Stimulated activated CD4-positive, alpha-beta T cell treated with anti-CD3 and anti-CD28 coated beads, Interleukin-1b, Interleukin-23, amount 100 ng/mL, for 48 hours (primary cell): ENCODE results near the gene RGMB.
A peak's percentile ranks its signal among the peaks of the same experiment; 100 is the strongest.
"Not testable (repeated sequence)": the region's sequence is repeated elsewhere in the genome, so short reads cannot be mapped to it uniquely, and the experiment has no call there.

ENCODE experiments used
- DNase-seq: peaks from one replicate; pipeline ENCODE4 v3.0.0-alpha.2; 2020

RGMB gene, protein sequence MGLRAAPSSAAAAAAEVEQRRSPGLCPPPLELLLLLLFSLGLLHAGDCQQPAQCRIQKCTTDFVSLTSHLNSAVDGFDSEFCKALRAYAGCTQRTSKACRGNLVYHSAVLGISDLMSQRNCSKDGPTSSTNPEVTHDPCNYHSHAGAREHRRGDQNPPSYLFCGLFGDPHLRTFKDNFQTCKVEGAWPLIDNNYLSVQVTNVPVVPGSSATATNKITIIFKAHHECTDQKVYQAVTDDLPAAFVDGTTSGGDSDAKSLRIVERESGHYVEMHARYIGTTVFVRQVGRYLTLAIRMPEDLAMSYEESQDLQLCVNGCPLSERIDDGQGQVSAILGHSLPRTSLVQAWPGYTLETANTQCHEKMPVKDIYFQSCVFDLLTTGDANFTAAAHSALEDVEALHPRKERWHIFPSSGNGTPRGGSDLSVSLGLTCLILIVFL

DNA sequence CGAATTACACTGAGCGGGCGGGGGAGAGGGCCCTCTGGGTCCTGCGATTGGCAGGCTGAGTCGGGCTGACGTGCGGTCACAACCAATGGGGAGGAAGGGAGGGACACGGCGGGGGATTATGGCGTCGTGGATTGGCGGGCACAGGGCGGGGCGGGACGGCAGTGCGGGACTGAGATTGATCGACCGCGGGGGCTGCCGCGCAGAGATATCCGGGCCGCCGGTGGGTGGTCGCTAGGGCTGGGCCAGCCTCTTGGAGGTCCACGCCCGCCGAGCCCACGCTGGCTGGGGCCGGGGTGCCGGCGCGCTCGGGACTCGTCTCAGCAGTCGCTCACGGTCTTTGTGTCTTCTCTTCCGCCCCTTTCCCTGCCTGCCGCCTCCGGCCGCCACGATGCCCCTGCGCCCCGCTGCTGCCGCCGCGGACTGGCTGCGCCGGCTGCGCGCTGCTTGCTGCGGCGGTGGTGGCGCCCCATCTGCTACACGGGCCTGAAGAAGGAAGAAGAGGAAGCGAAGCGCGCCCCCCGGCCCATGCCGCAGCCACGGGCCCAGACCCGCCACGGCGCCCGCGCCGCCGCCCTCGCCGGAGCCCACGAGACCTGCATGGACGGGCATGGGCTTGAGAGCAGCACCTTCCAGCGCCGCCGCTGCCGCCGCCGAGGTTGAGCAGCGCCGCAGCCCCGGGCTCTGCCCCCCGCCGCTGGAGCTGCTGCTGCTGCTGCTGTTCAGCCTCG, at the start of gene RGMB:
RGMB (plus strand) TSS at position 200 of the 728 bp plus-strand sequence; CDS start at position 608, 408 bp downstream.
- DNase-seq: peak; percentile 93

- no peak for DNase-seq
These were observed 47.2 kb upstream of the RGMB start for GRCh38 chr5:98726258-98726657.

DNA sequence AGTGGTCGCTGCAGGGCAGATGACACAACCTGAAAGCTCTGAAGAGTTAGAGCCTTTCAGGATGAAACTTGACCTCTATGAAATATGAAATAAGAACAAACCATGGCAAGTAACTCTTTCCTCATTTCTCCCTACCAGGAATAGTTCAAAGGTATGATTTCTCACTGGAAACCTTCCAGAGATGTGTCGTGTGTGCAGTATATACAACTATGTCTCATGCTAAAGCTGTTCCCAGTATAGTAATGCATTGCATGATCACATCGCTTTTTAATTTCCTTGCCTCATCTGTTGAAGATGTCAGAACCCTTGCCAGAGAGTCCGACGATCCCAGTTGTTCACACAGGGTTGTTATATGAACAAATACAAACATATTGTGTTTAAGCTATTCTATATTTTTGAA, 45.8 kb upstream of the RGMB start:
- no peak for DNase-seq

DNA sequence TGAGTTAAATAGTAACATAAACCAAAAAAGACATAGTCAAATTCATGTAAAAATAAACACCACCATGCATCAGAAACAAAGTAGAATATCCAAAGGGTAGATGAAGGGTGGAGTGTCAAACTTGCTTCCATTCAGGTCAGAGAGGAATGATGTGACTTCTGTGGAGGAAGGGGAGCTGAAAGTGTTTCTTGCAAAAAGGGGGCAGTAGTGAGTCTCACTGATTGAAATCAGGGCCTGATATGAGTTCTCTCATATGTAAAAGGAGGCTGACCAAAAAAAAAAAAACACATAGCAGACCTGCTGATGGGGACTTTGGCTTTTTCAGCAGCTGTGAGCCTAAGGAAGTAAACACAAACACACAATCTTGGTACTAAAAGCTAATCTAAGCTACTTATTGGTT, 38.8 kb upstream of the RGMB start:
- DNase-seq: no peak

- DNase-seq: no peak
These were observed 37.5 kb upstream of the RGMB start for GRCh38 chr5:98735806-98736507.

- no peak for DNase-seq
These were observed 36.7 kb upstream of the RGMB start for GRCh38 chr5:98736753-98737152.

DNA sequence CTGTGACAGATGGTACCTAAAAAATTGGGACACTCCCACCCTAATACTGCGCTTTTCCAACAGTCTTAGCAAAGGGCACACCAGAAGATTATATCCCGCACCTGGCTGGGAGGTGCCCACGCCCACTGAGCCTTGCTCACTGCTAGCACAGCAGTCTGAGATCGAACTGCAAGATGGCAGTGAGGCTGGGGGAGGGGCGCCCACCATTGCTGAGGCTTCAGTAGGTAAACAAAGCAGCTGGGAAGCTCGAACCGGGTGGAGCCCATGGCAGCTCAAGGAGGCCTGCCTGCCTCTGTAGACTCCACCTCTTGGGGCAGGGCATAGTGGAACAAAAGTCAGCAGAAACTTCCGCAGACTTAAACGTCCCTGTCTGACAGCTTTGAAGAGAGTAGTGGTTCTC, 36.0 kb upstream of the RGMB start:
- not testable (repeated sequence) for DNase-seq

- not testable (repeated sequence) for DNase-seq
These were observed 34.8 kb upstream of the RGMB start for GRCh38 chr5:98738481-98739149.

DNA sequence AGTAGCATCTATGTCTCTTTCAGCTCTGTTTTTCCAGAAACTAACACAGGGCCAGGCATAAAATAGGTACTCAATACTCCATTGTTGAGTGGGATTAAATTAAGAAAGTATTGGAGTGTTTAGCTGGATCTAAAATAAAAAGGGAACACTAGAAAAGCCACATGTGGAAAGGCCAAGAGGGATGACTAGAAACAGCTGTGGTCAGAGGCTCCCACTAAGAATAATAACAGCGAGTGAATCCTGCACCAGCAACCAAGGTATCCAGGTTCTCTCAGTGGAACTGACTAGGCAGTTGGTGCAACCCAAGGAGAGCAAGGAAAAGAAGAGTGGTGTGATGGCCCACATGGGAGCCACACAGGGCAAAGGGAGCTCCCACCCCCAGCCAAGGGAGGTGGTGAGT, 31.5 kb upstream of the RGMB start:
- DNase-seq: no peak

GRCh38 chr5:98742396-98743073, 30.9 kb upstream of the RGMB start:
- DNase-seq: no peak

DNA sequence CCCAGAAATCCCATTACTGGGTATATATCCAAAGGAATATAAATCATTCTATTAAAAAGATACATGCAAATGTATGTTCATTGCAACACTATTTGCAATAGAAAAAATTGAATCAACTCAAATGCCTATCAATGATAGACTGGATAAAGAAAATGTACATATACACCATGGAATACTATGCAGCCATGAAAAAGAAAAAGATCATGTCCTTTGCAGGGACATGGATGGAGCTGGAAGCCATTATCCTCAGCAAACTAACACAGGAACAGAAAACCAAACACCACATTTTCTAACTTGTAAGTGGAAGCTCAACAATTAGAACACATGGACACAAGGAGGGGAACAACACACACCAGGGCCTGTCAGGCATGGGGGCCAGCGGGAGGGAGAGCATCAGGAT, 25.2 kb upstream of the RGMB start:
- not testable (repeated sequence) for DNase-seq

GRCh38 chr5:98749046-98749445, 24.4 kb upstream of the RGMB start:
- no peak for DNase-seq

GRCh38 chr5:98750693-98751092, 22.8 kb upstream of the RGMB start:
- no peak for DNase-seq

GRCh38 chr5:98752331-98752730, 21.1 kb upstream of the RGMB start:
- not testable (repeated sequence) for DNase-seq

GRCh38 chr5:98752801-98753200, 20.7 kb upstream of the RGMB start:
- DNase-seq: not testable (repeated sequence)

GRCh38 chr5:98753507-98753906, 20.0 kb upstream of the RGMB start:
- DNase-seq: no peak

DNA sequence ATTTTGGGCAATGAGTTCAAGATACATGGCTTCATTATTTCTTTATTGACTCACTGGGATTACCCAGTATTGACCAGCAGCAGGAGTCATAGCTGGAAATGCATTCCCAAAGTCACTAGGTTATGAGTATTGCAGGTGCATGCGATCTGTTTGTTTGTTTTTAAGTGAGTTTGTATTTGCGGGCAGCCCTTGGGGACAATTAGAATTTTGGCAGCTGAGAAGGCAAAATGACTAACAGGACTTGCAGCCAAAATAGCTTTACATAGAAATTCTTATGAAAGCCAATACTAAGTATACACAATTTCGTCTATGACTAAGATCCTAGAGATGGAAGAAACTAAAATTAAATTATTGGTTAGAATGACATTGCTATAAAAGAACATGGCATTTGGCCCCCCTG, 18.1 kb upstream of the RGMB start:
- DNase-seq: no peak

GRCh38 chr5:98757978-98758377, 15.5 kb upstream of the RGMB start:
- no peak for DNase-seq

GRCh38 chr5:98763001-98763630, 10.3 kb upstream of the RGMB start:
- DNase-seq: no peak

GRCh38 chr5:98765815-98766214, 7.6 kb upstream of the RGMB start:
- no peak for DNase-seq

DNA sequence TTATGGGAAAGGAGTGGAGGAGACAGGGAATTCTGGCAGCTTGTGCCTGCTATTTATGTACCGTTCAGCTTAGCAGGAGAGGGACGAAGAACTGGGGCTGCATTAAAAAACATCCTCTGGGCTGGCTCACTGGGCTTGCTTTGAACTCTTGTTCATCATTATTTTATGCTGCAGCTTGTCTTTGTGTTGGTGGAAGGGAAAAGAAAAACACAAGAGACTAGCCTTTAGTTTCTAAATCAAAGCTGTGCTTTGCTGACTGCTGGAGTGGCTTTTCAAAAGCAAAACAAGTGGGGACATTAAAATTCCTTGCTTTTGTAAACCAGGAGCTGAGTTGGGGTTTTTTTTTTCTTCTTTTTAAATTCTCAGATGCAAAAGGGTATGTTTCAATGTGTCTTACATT, 5.9 kb upstream of the RGMB start:
- DNase-seq: no peak
